AG20443 (cell line): ENCODE data around the gene NAV2.

Source experiments
- DNase-seq: peaks from one replicate; pipeline ENCODE4 v3.0.0; 2012; ENCODE audit warnings: low spot score, mixed read lengths

Gene NAV2

GRCh38 chr11:19774817-19775580 is 62.4 kb downstream of the NAV2 start:
- DNase-seq: no peak

- DNase-seq: no peak
These were observed 63.0 kb downstream of the NAV2 start for GRCh38 chr11:19775622-19776021.

GRCh38 chr11:19777039-19777376 is 64.4 kb downstream of the NAV2 start:
- DNase-seq: peak; percentile 73

- DNase-seq: peak; percentile 78
These were observed 64.9 kb downstream of the NAV2 start for GRCh38 chr11:19777377-19778102.

GRCh38 chr11:19779740-19780139 is 67.1 kb downstream of the NAV2 start:
- no peak for DNase-seq

- DNase-seq: no peak
These were observed 68.7 kb downstream of the NAV2 start for GRCh38 chr11:19781351-19781750.

- DNase-seq: no peak
These were observed 72.6 kb downstream of the NAV2 start for GRCh38 chr11:19785265-19785664.

GRCh38 chr11:19786644-19787043 is 74.0 kb downstream of the NAV2 start:
- no peak for DNase-seq

GRCh38 chr11:19788435-19788834 is 75.8 kb downstream of the NAV2 start:
- no peak for DNase-seq

- DNase-seq: no peak
These were observed 76.6 kb downstream of the NAV2 start for GRCh38 chr11:19789245-19789644.

GRCh38 chr11:19789835-19790710 is 77.4 kb downstream of the NAV2 start:
- peak; percentile 85 for DNase-seq

- DNase-seq: no peak
These were observed 78.4 kb downstream of the NAV2 start for GRCh38 chr11:19790831-19791552.

GRCh38 chr11:19792510-19792909 is 79.9 kb downstream of the NAV2 start:
- no peak for DNase-seq

GRCh38 chr11:19793326-19793725 is 80.7 kb downstream of the NAV2 start:
- DNase-seq: no peak

GRCh38 chr11:19794161-19794560 is 81.5 kb downstream of the NAV2 start:
- no peak for DNase-seq

- DNase-seq: no peak
These were observed 82.4 kb downstream of the NAV2 start for GRCh38 chr11:19795082-19795481.

- peak; percentile 33 for DNase-seq
These were observed 87.5 kb downstream of the NAV2 start for GRCh38 chr11:19800162-19800561.

- DNase-seq: no peak
These were observed 88.3 kb downstream of the NAV2 start for GRCh38 chr11:19800714-19801519.

GRCh38 chr11:19802773-19803293 is 90.2 kb downstream of the NAV2 start:
- DNase-seq: no peak

GRCh38 chr11:19803506-19803998 is 90.9 kb downstream of the NAV2 start:
- no peak for DNase-seq

- DNase-seq: no peak
These were observed 92.7 kb downstream of the NAV2 start for GRCh38 chr11:19805376-19805775.
